ENCODE data around the gene ALOX5. TPM values are rescaled to one million over a fixed set of nuclear protein-coding genes. Genes with fewer than 3 reads are reported as not detected.

The ALOX5 gene
- total RNA-seq, 1 experiment from 2014 or later, result 6.1 TPM

DNA sequence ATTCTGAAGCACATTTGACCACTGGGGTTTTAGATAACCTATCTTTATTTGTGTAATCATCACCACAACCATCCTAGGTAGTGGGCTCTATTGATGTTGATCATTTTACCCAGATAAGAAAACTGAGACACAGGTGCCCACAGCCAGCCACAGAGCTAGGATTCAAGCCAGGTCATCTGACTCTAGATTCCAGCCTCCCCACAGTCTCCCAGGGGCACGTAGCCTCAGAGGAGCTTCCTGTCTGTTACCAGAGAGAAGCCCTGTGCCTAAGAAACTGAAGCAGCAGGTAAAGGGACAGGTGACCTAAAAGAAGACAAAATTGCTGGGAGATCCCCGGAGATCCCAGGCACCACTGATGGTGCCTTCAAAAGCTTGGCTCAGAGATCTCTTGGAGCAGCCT is 55.8 kb downstream of the ALOX5 start:
- ChIA-PET RAD21 (ENCODE audit: low non-redundant PET in 1 of 2, low total read pairs in 2 of 2, uncharacterized antibody in 2 of 2, unreplicated experiment in 2 of 2) (no interaction called here), CTCF (no interaction called here), POLR2A (no interaction called here)
- no TSS peak for BruUV-seq (replicated peaks)
- peaks cover 11 to 15% of the 10 kb centered on the region in 2 experiments for H3K4me1 ChIP-seq (ENCODE audit: control insufficient read depth in 1 of 2, insufficient read depth in 2 of 2, low read length in 2 of 2)
- no peaks in the 10 kb centered on the region for H3K36me3 ChIP-seq (ENCODE audit: control insufficient read depth in 1 of 2, insufficient read depth in 2 of 2, low read length in 2 of 2)
- no peak overlapping the region for H3K9ac ChIP-seq (ENCODE audit: low read length)
- H3K9me2 ChIP-seq (ENCODE audit: insufficient read depth), result no peaks in the 10 kb centered on the region
- no peaks in the 10 kb centered on the region for H4K20me1 ChIP-seq (ENCODE audit: insufficient read depth)
- no peaks in the 10 kb centered on the region for H3K27me3 ChIP-seq (ENCODE audit: insufficient read depth, low read length)
- H3K9me3 ChIP-seq (ENCODE audit: control insufficient read depth in 1 of 2, insufficient read depth in 1 of 2, low read depth in 1 of 2, low read length in 2 of 2), result no peaks in the 10 kb centered on the region
- intact Hi-C loops (cut with micrococcal nuclease), result no loop called here
- no peak for DNase-seq (ENCODE audit: low read depth, low spot score)
- no peak overlapping the region for H2AFZ ChIP-seq (ENCODE audit: low read depth, low read length, poor library complexity, severe bottlenecking)
- no peak overlapping the region for H3K4me3 ChIP-seq (replicated peaks in 1 of 2; ENCODE audit: low read depth in 1 of 2, low read length in 2 of 2)
- H3K4me2 ChIP-seq (ENCODE audit: low read length), result no peak overlapping the region
- H3K79me2 ChIP-seq (ENCODE audit: insufficient read depth, low read length), result no peaks in the 10 kb centered on the region
- H3K27ac ChIP-seq (ENCODE audit: low read depth, low read length), result no peak overlapping the region
- no peak for TF ChIP-seq POLR2AphosphoS5 (IDR thresholded peaks at IDR 0.05; ENCODE audit: low read depth, low read length)
- TF ChIP-seq YY1 (IDR thresholded peaks at IDR 0.05; ENCODE audit: extremely low read depth, insufficient replicate concordance, low read depth, low read length), result no peak
- no peak for TF ChIP-seq CBX3 (IDR thresholded peaks at IDR 0.05; ENCODE audit: low read depth)
- no peak for TF ChIP-seq FOSL1 (IDR thresholded peaks at IDR 0.05; ENCODE audit: low read depth)
- no peak for TF ChIP-seq SRF (IDR thresholded peaks at IDR 0.05; ENCODE audit: low read depth)
- no peak for TF ChIP-seq MAX (IDR thresholded peaks at IDR 0.05)
- TF ChIP-seq, protein P1, sequence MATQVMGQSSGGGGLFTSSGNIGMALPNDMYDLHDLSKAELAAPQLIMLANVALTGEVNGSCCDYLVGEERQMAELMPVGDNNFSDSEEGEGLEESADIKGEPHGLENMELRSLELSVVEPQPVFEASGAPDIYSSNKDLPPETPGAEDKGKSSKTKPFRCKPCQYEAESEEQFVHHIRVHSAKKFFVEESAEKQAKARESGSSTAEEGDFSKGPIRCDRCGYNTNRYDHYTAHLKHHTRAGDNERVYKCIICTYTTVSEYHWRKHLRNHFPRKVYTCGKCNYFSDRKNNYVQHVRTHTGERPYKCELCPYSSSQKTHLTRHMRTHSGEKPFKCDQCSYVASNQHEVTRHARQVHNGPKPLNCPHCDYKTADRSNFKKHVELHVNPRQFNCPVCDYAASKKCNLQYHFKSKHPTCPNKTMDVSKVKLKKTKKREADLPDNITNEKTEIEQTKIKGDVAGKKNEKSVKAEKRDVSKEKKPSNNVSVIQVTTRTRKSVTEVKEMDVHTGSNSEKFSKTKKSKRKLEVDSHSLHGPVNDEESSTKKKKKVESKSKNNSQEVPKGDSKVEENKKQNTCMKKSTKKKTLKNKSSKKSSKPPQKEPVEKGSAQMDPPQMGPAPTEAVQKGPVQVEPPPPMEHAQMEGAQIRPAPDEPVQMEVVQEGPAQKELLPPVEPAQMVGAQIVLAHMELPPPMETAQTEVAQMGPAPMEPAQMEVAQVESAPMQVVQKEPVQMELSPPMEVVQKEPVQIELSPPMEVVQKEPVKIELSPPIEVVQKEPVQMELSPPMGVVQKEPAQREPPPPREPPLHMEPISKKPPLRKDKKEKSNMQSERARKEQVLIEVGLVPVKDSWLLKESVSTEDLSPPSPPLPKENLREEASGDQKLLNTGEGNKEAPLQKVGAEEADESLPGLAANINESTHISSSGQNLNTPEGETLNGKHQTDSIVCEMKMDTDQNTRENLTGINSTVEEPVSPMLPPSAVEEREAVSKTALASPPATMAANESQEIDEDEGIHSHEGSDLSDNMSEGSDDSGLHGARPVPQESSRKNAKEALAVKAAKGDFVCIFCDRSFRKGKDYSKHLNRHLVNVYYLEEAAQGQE (IDR thresholded peaks at IDR 0.05; ENCODE audit: low read depth), result no peak
- TF ChIP-seq ZFX (IDR thresholded peaks at IDR 0.05), result no peak
- TF ChIP-seq EGR1 (IDR thresholded peaks at IDR 0.05; ENCODE audit: low read depth), result no peak
- TF ChIP-seq ZBTB33 (IDR thresholded peaks at IDR 0.05; ENCODE audit: extremely low read depth, insufficient replicate concordance, low read length), result no peak
- TF ChIP-seq RAD21 (IDR thresholded peaks at IDR 0.05; ENCODE audit: low read depth), result no peak
- TF ChIP-seq EZH2phosphoT487 (IDR thresholded peaks at IDR 0.05; ENCODE audit: borderline replicate concordance), result no peak
- no peak for ATAC-seq

All from HCT116 (cell line).